Cardiac muscle cell (in vitro differentiated cells and primary cell): Measurements from ENCODE around the gene GSTO1. TPM values are rescaled to one million over a fixed set of nuclear protein-coding genes. Genes with fewer than 3 reads are reported as not detected.

Experiments used
- DNase-seq, 2 donors: peaks; one replicate each; pipeline versions ENCODE4 v3.0.0 to v3.0.0-alpha.2; 2010 to 2017; ENCODE audit warnings: low read depth in 1 of 2, low spot score in 1 of 2
- H3K27ac ChIP-seq: fragments of 200-600 bp; sonication (generic); 2 replicates; pipeline ENCODE4 v1.5.1; 2016
- H3K27me3 ChIP-seq: fragments of 200-600 bp; sonication (generic); 2 replicates; pipeline ENCODE4 v1.6.0; 2016; ENCODE audit warnings: control low read depth
- H3K36me3 ChIP-seq: fragments of 200-600 bp; sonication (generic); 2 replicates; pipeline ENCODE4 v1.5.1; 2016; ENCODE audit warnings: control low read depth
- H3K4me1 ChIP-seq: fragments of 200-600 bp; sonication (generic); 2 replicates; pipeline ENCODE4 v1.8.1; 2017; ENCODE audit warnings: low read depth, mild to moderate bottlenecking, mixed run types
- H3K4me3 ChIP-seq: fragments of 200-600 bp; sonication (generic); 2 replicates; pipeline ENCODE4 v1.5.1; 2016; ENCODE audit warnings: mild to moderate bottlenecking
- H3K9me3 ChIP-seq: fragments of 200-600 bp; sonication (generic); 2 replicates; pipeline ENCODE4 v1.5.1; 2017; ENCODE audit warnings: low read depth, mild to moderate bottlenecking, control low read depth
- CTCF ChIP-seq: IDR thresholded peaks from 2 replicates; pipeline ENCODE4 v1.5.1; 2012; ENCODE audit warnings: low read depth, mild to moderate bottlenecking, low read length
- polyA plus RNA-seq: library from polyadenylated mRNA; unstranded; fragments of >200 nt; fragmentation: Nextera tagmentation; extraction: Ambion mirVana; gene quantifications from 2 replicates; pipeline ENCODE4 v1.2.1, GENCODE V29; 2016
- total RNA-seq: library from RNA; depleted of rRNA; stranded (reverse); fragments of >200 nt; gene quantifications from 2 replicates; pipeline ENCODE4 v1.2.3, GENCODE V29; 2016

GSTO1 gene
- total and polyA plus RNA-seq, 2 experiments from 2014 or later: 80.5 to 260 TPM

GRCh38 chr10:104220522-104220921 is 34.2 kb upstream of the GSTO1 start:
- Histone ChIP-seq H3K36me3 (no peaks in the 10 kb centered on the region), H3K27ac (no peak overlapping the region)
- no peak for TF ChIP-seq CTCF

GRCh38 chr10:104223304-104223703 is 31.4 kb upstream of the GSTO1 start:
- no peak for TF ChIP-seq CTCF
- Histone ChIP-seq H3K4me1 (no peaks in the 10 kb centered on the region), H3K36me3 (no peaks in the 10 kb centered on the region), H3K27me3 (no peaks in the 10 kb centered on the region), H3K9me3 (no peaks in the 10 kb centered on the region), H3K4me3 (no peak overlapping the region), H3K27ac (no peak overlapping the region)
- no peak for DNase-seq

More at GRCh38 chr10:104220522-104220921, 34.2 kb upstream of the GSTO1 start:
- H3K4me1 ChIP-seq: no peaks in the 10 kb centered on the region
- no peak overlapping the region for H3K4me3 ChIP-seq
- no peaks in the 10 kb centered on the region for H3K9me3 ChIP-seq
- H3K27me3 ChIP-seq: no peaks in the 10 kb centered on the region
- no peak for DNase-seq

DNA sequence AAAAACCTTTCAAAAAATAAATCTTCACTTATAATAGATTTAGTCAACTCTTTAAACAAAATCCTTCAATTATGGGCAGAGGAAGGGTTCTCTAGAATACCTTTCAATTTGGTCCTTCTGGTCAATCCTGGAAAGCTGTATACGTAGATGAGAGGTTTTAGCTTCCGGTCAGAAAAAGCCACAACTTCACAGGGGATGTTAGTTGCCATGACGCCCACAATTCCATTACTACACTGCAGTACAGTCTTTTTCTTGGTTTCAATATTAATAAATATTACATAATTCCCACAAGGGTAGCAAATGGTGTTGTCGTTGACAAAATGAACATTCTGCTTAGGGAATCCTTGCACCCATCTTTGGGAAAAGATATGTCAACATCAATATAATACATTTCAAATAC is 24.2 kb upstream of the GSTO1 start:
- no peaks in the 10 kb centered on the region for H3K27me3 ChIP-seq
- no peak for TF ChIP-seq CTCF
- H3K4me3 ChIP-seq: no peak overlapping the region
- no peak overlapping the region for H3K27ac ChIP-seq
- H3K4me1 ChIP-seq: no peaks in the 10 kb centered on the region
- DNase-seq: no peak
- no peaks in the 10 kb centered on the region for H3K9me3 ChIP-seq
- no peaks in the 10 kb centered on the region for H3K36me3 ChIP-seq

DNA sequence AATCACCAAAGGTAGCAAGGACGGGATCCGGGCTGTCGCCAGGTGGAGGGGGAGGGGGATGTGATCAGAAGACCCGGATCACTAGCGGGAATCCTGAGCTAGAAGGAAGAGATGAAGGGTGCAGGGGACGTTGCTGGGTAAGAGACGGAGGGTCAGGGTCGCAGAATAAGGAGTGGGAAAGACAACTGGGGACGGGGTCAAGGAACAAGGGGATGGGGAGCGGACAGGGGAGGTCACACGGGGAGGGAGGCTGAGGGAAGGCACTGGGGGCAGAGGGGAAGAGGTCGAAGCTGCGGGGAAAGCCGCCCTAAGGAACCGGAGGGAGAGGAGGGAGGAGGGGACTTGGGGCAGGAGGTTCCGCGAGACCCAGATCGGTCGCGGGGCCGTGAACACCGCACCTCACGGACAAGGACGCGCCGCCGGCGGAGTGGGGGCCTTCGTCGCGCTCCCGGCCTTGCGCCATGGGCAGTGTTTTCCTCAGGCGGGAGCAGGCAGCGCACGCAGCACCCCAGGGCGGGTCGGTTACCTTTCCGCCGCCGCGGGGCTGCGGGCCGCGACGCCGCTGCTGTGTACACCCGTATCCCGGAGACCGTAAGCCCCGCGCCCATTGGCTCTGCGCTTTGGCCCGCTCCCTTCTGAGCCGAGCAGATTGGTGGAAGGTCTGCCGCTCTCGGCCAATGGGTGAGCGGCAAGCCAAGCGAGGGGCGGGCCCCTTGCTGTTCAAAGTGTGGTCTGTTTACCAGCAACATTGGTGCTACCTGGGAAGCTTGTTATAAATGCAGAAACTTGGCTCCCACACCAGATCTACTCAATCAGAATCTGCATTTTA is 22.7 kb upstream of the GSTO1 start, which contains the start of gene CFAP43:
TSS of gene CFAP43 (minus strand) at position 581 of the 829 bp plus-strand sequence. CDS start at position 463, 118 bp downstream.
- peak within 1 kb of the TSS; percentile 19 for H3K27ac ChIP-seq
- no peaks in the 10 kb centered on the region for H3K27me3 ChIP-seq
- peak; percentile 97 for DNase-seq

GRCh38 chr10:104232613-104233102 is 22.0 kb upstream of the GSTO1 start:
- H3K36me3 ChIP-seq: no peaks in the 10 kb centered on the region
- peak overlapping the region; percentile 79 for H3K4me3 ChIP-seq
- no peaks in the 10 kb centered on the region for H3K9me3 ChIP-seq
- H3K4me1 ChIP-seq: no peaks in the 10 kb centered on the region
- no peak for DNase-seq
- no peak overlapping the region for H3K27ac ChIP-seq
- TF ChIP-seq CTCF: no peak
- H3K27me3 ChIP-seq: no peaks in the 10 kb centered on the region

More for the DNA sequence above, 22.7 kb upstream of the GSTO1 start, which contains the start of gene CFAP43:
- H3K4me3 ChIP-seq: peak within 1 kb of the TSS; percentile 79
- no peaks in the 10 kb centered on the region for H3K36me3 ChIP-seq
- H3K4me1 ChIP-seq: no peaks in the 10 kb centered on the region
- no peak for TF ChIP-seq CTCF
- H3K9me3 ChIP-seq: no peaks in the 10 kb centered on the region
